ENCODE data around the gene TTLL8.

TTLL8 gene

DNA sequence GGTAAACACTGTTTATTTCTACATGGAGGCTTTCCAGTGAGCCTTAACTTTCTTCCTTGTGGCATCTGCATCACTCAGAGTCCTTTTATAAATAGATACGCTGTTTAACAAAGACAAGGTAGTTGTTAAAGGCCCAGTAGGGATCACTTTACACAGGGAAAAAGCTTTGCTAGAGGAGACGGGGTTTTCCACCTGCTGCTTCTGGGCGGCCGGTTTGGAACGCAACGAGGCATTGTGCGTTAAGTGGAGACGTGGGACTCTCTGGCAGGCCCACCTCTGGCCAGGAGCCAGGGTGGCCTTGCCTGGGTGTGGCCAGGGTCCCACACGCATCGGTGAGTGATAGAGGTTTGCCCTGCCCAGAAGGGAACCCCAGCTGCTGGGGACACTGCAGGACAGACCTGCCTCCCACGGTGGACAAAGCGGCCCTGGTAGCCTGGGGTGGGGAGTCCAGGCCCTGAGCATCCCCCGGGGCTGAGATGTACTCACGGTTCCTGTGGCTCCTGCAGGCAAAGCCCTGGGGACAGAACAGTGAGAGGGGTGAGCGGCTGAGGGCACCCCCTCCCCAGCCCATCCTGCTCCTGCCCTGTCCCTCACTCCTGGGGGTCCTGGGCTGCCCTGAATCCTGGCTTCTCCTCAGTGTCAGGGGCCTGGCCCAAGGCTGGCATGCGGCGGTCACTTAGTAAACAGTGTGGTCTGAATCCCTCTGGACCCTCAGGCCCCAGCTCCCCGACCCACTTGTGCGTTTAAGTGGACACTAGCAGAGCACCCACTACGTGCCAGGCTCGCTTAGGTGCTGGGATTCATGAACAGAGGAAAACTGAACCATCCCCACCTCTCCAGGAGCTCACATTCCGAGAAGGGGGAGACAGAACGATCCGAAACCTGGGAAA, 49.7 kb downstream of the TTLL8 start:
- DNase-seq = no peak

DNA sequence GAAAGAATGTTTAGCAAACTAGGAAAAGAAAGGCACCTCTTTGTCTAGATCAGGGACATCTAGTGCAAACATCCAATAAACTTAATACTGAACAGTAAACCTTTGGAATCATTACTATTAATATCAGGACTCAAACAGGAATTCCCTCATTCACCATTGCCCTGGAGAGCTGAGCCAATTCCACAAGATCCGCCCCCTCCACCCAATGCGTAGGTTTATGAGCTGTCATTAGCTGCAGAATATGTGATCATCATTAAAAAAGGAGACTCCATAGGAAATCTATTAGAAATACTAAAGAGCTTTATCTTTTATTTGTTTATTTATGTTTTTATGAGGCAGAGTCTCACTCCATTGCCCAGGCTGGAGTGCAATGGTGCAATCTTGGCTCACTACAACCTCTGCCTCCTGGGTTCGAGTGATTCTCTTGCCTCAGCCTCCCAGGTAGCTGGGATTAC, 51.0 kb downstream of the TTLL8 start:
- no peak for DNase-seq

DNA sequence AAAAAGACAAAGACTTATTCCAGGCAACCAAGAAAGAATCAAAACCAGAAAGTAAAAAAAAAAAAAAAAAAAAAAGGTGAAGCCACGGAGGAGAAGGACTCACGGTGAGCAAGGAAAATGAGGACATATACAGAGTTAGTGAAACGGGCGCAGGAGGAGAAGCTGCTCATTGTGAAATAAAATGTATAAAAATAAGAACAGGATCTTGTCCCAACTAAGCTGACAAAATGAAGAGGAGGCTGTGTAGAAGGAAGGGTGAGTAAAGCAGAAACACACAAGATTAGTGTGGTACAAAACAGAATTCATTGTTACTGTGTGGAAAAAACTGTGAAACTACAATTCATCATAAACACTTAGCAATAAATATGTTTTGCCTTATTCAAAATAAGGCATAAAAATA, 53.2 kb downstream of the TTLL8 start:
- DNase-seq = peak in 1 of 58 donors; percentile 20

GRCh38 chr22:50002791-50003190, 55.3 kb downstream of the TTLL8 start:
- no peak for DNase-seq

- no peak for DNase-seq
Measured at GRCh38 chr22:50001388-50002231, 56.5 kb downstream of the TTLL8 start.

GRCh38 chr22:50000587-50001387, 57.3 kb downstream of the TTLL8 start:
- no peak for DNase-seq

GRCh38 chr22:49999946-50000586, 58.0 kb downstream of the TTLL8 start:
- DNase-seq = no peak

DNA sequence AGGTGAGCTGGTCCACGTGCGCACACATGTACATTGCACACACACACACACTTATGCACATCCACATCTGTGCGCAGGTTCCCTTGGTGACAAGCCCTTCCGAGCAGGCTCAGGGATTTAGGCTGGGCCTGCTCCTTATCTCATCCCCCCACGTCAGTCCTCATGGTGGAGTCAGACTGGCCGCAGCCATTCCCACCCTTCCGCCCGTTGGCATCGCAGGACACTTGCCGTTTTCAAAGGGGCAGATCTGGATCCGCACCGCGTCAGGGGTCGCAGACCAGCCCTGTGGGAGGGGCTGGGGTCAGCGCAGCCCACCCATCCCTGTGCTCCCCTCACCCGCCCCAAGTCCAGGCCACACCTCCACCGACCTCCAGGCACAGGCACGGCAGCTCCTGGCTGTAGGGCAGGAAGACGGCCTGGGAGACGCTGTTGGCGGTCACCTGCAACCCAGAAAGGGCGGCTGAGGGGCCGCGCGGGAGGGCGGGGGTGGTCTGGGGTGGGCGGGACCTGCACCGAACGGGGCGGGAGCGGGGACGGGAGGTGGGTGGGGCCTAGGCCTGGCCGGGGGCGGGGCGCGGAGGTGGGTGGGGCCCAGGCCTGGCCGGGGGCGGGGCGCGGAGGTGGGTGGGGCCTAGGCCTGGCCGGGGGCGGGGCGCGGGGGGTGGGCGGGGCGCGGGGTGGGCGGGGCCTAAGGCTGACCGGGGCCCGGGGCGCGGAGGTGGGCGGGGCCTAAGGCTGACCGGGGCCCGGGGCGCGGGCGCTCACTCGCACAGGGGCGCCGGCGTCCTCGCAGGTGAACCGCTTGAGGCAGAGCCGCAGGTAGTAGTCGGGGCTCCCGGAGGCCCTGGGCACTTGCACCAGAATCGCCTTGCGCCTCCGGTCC, 58.8 kb downstream of the TTLL8 start:
- DNase-seq = peak in 1 of 58 donors; percentile 33

GRCh38 chr22:49998718-49999062, 59.4 kb downstream of the TTLL8 start:
- no peak for DNase-seq

DNA sequence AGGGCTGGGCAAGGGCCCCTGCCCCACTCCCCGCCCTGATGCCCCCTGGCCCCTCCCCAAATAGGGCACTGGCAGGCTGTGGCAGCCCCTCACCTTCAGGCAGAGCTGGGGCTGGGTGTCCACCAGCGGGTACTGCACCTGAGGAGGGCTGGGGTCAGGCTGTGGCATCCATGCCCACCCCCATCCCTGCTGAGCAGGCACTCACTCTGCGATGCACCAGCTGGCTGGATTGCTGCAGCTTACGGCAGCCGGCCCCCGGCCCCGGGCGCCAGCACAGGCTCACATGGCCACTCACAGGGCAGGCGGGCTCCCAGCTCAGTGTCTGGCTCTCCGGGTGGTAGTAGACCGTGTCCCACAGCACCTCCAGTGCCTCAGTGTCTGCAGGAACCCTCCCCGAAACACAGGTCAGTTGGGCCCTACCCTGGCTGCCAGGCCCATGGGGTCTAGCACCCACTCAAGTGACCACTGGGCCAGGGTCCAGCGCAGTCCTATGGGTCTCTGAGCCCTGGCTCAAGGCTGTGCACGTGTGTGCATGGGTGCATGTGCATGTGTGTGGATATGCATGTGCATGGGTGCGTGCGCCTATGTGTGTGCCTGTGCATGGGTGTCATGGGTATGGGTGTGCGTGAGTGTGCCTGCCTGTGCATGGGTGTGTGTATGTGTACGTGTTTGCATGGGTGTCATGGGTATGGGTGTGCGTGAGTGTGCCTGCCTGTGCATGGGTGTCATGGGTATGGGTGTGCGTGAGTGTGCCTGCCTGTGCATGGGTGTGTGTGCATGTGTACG, 60.0 kb downstream of the TTLL8 start:
- DNase-seq = no peak

DNA sequence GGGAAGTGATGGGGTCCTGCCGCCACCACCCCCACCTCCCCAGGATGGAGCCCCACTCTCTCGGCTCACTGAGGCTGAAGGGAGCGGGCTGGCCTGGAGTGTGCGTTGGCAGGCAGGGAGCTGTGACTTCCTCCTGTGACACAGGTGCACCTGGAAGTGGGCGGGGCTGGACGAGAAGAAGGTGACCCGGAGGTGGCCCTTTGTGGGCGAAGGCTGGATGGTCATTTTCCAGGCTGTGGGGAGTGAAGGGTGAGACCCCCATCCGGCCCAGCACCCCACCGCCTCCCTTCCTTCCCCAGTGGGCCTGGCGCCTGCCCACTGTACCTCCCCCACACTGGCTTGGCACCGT, 60.9 kb downstream of the TTLL8 start:
- DNase-seq = no peak

DNA sequence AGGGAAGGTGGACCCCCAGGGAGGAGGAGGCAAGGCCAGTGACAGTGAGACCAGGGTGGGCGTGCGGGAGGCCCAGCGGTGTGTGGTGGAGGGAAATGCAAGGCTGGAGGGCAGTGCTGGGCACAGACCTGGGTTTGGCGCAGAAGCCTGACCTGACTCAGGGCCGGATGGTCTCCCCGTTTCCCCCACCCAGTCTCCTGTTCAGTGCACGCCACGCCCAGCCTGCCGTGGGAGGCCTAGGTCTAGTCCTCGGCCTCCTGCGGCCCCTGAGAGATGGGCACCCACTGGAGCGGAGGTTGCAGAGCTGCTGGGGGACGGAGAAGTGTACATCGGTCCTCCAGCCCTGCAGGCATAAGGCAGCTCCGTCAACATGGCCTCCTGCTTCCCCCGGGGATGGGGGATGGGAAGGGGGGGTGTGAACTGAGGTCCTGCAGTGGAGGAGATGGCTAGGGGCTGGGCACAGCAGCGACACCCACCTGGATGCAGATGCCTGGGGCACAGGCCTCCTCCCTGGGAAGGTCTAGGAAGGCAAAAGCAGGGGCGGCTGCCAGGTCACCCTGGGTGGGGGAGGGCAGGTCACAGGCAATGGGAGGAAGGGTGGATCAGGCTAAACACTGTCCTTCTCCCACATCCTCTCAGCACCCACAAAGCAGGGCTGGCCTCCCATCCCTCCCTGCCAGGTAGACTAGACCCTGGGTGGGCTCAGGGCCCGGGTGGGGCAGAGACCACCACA, 61.4 kb downstream of the TTLL8 start:
- DNase-seq = no peak

DNA sequence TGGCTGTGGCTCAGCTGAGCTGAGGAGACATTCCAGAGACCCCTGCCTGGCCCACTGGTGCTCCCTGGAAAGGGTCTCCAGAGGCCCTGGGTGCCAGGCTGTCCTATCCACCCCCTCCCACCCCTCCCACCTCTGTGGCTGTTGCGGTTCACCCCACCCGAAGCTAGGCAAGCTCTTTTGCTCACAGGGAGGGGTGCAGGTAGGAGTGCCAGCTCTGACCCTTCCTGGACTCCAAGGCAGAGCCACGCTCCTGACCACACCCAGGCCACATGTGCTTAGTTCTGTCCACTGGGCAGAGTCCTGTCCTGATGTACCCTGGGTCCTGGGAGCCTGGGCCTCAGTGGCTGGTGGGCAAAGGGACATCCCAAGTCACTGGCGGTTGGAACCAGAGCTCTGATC, 62.0 kb downstream of the TTLL8 start:
- DNase-seq = no peak

- no peak for DNase-seq
Measured at GRCh38 chr22:49995361-49996118, 62.6 kb downstream of the TTLL8 start.

GRCh38 chr22:49995041-49995360, 63.1 kb downstream of the TTLL8 start:
- DNase-seq = no peak

- DNase-seq = no peak
Measured at GRCh38 chr22:49994361-49995040, 63.6 kb downstream of the TTLL8 start.

GRCh38 chr22:49993649-49994360, 64.3 kb downstream of the TTLL8 start:
- no peak for DNase-seq
